Kidney epithelial cell (primary cell): ENCODE results near the gene EVL. TPM values are rescaled to one million over a fixed set of nuclear protein-coding genes. Genes with fewer than 3 reads are reported as not detected.

Source experiments
- DNase-seq: peaks from one replicate; pipeline ENCODE4 v3.0.0-alpha.2; 2010; ENCODE audit warnings: low read depth
- H3K27me3 ChIP-seq: 2 replicates; pipeline ENCODE4 v1.6.0; 2011; ENCODE audit warnings: low read length; ENCODE audit not compliant: control insufficient read depth, insufficient read depth
- H3K36me3 ChIP-seq: 2 replicates; pipeline ENCODE4 v1.5.1; 2011; ENCODE audit warnings: low read length; ENCODE audit not compliant: control insufficient read depth, insufficient read depth
- H3K4me3 ChIP-seq: 2 replicates; pipeline ENCODE4 v1.5.1; 2011; ENCODE audit warnings: low read depth, mild to moderate bottlenecking, control low read depth, low read length
- total RNA-seq: library from RNA; depleted of rRNA; stranded (reverse); fragments of >200 nt; gene quantifications from 2 replicates; pipeline ENCODE4 v1.2.3, GENCODE V29; 2015
- TF ChIP-seq, protein P1 (sequence below): IDR thresholded peaks from 2 replicates; pipeline ENCODE4 v1.5.1; 2011; ENCODE audit warnings: mild to moderate bottlenecking, moderate library complexity, low read length, control low read depth, inconsistent platforms; ENCODE audit not compliant: insufficient read depth, poor library complexity, severe bottlenecking

EVL gene
- total RNA-seq, 1 donor from 2014 or later = 42.4 TPM

DNA sequence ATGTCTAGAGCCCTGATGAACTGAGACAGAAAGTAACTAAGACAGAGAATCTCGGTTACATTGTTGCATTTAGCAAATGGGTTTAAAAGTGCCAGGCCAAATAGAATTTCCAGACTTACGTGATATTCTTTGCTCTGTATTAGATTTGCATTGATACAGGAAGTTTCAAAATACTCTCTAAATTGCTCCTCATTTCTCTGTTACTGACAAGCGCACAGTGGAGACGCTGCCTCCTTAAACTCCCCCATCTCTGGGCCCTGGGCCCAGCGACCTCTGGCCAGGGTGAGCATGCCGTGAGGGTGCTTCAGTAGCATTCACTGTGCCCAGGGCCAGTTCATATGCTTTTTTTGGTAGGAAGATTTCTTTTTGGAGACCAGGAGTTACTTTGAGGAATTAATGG is 22.9 kb upstream of the EVL start:
- no peak overlapping the region for H3K4me3 ChIP-seq
- DNase-seq = no peak
- no peaks in the 10 kb centered on the region for H3K27me3 ChIP-seq
- no peaks in the 10 kb centered on the region for H3K36me3 ChIP-seq
- TF ChIP-seq, protein P1, sequence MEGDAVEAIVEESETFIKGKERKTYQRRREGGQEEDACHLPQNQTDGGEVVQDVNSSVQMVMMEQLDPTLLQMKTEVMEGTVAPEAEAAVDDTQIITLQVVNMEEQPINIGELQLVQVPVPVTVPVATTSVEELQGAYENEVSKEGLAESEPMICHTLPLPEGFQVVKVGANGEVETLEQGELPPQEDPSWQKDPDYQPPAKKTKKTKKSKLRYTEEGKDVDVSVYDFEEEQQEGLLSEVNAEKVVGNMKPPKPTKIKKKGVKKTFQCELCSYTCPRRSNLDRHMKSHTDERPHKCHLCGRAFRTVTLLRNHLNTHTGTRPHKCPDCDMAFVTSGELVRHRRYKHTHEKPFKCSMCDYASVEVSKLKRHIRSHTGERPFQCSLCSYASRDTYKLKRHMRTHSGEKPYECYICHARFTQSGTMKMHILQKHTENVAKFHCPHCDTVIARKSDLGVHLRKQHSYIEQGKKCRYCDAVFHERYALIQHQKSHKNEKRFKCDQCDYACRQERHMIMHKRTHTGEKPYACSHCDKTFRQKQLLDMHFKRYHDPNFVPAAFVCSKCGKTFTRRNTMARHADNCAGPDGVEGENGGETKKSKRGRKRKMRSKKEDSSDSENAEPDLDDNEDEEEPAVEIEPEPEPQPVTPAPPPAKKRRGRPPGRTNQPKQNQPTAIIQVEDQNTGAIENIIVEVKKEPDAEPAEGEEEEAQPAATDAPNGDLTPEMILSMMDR = no peak

DNA sequence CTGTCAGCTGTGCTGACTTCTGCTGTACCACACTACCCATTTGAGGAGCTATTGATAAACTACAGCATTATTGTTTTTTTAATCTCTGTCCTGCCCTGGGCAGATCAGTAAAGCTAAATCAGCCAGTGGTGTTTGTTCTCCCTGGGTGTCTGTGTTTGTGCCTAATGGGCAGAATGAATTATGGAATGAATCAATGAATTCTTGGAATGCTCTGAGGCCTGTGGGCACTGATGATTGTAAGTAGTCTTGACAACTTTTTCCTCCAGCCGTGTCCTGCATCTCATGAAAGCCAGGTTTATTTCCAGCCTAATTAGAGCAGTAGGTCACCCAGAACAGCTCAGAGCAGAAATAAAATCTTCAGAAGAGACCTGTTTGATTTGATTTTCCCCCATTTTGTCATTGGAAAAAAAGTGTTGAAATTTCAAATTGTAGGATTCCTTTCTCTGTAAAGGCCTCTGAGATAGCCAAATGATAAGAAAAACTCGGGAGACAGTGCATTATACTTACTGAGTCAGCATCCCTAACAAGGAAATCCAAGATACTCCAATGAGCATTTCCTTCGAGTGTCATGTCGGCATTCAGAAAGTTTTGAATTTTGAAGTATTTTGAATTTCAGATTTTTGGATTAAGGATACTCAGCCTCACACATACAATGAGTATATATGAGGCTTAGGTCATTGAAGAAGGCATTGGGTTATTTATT is 19.4 kb upstream of the EVL start:
- H3K27me3 ChIP-seq = no peaks in the 10 kb centered on the region
- H3K4me3 ChIP-seq = no peak overlapping the region
- DNase-seq = no peak
- TF ChIP-seq, protein P1 = no peak
- no peaks in the 10 kb centered on the region for H3K36me3 ChIP-seq

DNA sequence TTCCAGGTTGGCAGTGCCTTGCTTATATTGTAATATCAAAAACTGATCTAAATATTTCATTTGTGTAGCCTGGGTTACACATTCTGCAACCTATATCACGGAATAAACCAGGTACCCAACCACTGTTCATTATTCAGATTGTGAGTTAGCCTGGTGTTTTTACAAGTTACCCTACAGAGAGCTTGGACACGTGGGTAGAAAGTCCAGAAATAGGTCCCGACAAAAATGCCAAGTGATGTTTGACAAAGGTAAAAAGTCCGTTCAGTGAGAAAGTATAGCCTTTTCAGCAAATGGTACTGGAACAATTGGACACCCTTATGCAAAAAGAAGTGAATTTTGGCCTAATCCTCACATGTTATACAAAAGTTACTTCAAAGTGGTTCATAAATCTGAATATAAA is 17.6 kb upstream of the EVL start:
- no peak for DNase-seq
- TF ChIP-seq, protein P1 = no peak
- Histone ChIP-seq H3K27me3 (no peaks in the 10 kb centered on the region), H3K4me3 (no peak overlapping the region), H3K36me3 (no peaks in the 10 kb centered on the region)

DNA sequence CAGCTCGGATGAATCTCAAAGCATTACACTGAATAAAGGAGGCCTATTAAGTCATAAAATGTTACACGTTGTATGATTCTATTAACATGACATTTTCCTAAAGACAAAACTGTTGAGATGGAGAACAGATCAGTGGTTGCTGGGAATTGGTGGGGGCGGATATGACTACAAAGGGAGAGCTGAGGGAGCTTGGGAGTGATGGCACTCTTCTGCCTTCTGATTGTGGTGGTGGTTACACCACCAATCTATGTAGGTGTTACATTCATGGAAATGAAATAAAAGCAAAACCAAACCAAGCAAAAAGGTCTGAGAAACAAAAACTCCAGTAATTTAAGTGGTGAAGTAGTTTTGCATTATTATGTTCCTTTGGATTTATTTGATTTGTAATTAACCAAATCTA is 16.4 kb upstream of the EVL start:
- no peaks in the 10 kb centered on the region for H3K27me3 ChIP-seq
- no peak overlapping the region for H3K4me3 ChIP-seq
- DNase-seq = no peak
- TF ChIP-seq, protein P1 = no peak
- no peaks in the 10 kb centered on the region for H3K36me3 ChIP-seq

DNA sequence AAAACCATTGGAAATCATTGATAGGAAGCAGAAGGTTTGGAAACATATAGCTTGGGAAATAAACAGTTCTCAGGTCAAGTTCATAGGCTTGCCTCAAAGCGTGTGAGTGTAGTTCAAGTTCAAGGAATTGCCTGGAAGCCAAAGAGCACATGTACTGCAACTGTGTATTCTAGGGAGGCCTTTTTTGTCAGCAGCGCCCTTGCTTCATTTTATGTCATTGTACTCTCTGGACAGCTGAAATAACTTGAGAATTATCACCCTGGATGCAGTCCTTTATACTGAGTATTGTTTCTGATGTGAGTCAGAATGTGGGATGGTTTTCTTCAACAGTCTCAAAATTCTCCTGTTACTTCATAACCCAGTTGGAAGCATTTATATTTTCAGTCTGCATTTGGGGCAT is 16.0 kb upstream of the EVL start:
- no peaks in the 10 kb centered on the region for H3K36me3 ChIP-seq
- no peaks in the 10 kb centered on the region for H3K27me3 ChIP-seq
- DNase-seq = no peak
- no peak overlapping the region for H3K4me3 ChIP-seq
- TF ChIP-seq, protein P1 = no peak

DNA sequence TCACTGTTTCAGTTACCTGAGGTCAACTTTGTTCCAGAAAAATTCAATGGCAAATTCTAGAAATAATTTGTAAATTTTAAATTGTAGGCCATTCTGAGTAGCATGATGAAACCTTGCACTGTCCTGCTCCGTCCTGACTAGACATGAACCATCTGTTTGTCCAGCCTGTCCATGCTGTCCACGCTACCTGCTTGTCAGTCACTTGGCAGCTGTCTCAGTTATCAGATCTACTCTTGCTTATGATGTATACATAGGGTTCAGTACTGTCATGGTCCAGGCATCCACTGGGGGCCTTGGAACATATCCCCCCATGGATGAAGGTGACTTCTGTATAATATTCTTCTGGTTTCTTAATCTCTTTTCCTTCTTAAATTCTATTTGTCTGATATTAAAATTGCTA is 14.1 kb upstream of the EVL start:
- Histone ChIP-seq H3K4me3 (no peak overlapping the region), H3K27me3 (no peaks in the 10 kb centered on the region), H3K36me3 (no peaks in the 10 kb centered on the region)
- TF ChIP-seq, protein P1 = no peak
- DNase-seq = no peak
